Activated CD4-positive, CD25-positive, alpha-beta regulatory T cell (primary cell): ENCODE results near the gene VPS37D.

ENCODE experiments used
- DNase-seq, 4 experiments: peaks; one replicate each; lab custom pipeline; 2025; lab: John Stamatoyannopoulos, UW

VPS37D gene

DNA sequence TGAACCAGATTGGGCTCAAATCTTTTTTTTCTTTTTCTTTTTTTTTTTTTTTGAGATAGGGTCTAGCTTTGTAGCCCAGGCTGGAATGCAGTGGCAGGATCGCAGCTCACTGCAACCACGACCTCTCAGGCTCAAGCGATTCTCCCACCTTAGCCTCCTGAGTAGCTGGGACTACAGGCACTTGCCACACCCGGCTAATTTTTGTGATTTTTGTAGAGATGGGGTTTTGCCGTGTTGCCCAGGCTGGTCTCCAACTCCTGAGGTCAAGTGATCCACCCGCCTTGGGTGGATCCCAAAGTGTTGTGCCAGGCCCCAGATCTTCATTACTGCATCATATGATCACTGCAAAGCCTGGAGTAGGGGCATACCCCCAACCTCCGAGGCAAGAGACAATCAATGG, 12.9 kb downstream of the VPS37D start:
- DNase-seq: no peak

DNA sequence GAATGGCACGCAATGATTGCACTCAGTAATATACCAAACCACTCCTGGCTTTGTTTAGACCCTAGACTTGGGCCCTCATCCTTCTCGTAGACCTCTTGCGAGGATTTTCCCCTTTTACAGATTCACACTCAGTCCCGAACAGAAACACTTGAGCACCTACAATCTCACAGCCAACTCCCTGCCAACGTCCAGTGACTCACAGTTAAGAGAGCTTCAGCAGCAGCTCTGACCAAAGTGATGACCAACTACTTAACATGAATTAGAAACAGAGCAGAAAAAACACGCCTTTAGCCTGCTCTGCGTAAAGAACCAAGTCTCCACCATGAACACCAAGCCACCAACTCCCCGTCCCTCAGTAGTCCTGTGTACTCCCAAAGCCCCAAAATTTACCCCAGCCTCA, 13.4 kb downstream of the VPS37D start:
- DNase-seq: no peak

DNA sequence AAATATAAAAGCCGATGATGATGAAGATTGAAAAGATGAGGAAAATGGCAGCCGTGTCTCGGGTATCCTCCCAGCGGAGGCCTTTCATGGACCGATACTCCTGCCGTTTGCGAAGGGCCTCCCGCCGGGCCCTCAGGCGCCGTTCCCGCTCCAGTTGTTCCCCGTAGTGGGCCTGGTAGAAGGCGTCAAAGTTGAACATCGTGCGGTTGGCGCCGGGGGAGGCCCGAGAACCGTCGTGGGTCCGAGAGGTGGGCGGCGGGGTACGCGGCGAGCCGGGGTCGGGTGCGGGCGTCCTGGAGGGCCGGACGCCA, 15.1 kb downstream of the VPS37D start:
- DNase-seq: no peak

DNA sequence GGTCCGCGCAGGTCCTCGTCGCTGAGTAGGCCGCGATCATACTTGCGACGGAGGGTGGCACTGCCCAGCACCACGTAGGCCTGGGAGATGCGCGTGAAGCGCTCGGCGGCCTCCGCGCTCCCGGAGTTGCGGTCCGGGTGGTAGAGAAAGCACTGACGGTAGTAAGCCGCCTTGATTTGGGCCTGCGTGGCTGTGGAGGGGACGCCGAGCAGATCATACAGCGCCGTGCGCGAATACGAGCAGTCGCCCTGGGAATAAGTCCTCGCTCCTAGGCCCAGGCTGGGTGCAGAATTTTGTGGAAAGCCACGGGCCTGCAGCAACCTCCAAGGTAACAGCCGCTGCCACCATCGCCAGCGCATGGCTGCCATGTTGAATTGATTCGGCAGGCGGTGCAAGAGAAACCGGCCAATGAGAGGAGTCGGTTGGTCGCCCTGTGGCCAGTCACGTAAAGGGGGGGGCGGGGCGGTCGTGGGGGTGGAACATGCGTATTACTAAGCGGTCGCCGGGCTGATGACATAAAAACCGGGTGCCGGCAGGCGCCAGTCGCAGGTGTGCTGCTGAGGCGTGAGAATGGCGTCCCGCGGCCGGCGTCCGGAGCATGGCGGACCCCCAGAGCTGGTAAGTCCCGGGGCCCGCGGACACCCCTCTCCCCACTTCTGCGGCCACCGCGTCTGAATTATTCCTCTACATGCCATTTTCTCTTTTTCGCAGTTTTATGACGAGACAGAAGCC, 15.6 kb downstream of the VPS37D start, which contains the start of the genes BUD23 and DNAJC30:
Gene BUD23 (plus strand): TSS at position 542 of the 732 bp plus-strand sequence. CDS start 29 bp downstream, at position 571.
Gene DNAJC30 (minus strand): TSS at position 398 of the 732 bp plus-strand sequence. CDS start 30 bp downstream, at position 368.
- DNase-seq: peak; percentile 96 to 98 (median 96)

DNA sequence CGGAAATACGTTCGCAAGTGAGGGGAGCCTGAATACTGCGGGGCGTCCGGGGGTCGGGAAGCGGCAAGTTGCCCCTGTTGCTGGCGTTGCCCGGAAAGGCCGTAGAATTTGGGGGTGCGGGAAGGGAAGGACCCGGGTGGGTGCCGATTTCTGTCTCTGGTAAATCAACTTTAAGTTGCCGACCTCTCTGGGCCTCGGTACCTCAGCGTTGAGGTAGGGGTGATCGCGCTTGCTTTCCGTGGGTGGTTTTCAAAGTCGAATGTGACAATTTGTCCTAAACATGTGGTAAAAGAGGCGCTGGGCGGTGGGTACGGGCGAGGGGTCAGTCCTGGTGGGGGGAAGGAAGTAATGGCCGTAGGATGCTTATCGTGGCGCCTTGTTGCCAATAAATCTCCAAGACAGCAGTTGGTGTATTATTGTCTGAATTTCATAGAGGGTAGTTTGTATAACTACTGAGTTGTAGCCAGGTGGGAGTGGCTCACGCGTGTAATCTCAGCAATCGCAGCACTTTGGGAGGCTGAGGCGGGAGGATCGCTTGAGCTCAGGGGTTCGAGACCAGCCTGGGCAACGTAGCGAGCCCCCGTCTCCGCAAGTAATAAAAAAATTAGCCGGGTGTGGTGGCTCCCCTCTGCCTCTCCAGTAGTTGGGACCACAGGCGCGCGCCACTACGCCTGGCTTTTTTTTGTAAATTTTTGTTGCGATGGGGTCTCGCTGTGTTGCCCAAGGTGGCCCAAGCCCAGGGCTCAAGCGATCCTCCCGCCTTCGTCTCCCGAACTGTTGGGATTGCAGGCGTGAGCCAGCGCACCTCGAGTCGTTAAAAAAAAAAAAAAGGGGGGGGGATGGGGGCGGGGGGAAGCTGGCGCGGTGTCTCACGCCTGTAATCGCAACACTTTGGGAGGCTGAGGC, 16.4 kb downstream of the VPS37D start:
- no peak for DNase-seq

DNA sequence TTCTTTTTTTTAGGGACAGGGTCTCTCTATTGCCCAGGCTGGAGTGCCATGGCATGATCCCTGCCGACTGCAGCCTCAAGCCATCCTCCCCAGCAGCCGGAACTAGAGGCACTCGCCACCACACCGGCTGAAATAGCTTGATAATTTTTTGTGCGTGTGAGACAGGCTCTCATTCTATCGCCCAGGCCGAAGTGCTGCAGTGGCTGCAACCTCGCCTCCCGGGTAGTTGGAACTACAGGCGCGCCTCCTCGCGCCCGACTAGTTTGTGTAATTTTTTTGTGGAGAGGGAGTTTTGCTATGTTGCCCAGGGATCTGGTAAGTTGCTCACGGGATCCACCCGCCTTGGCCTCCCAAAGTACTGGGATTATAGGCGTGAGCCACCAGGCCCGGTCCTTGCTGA, 17.7 kb downstream of the VPS37D start:
- no peak for DNase-seq

DNA sequence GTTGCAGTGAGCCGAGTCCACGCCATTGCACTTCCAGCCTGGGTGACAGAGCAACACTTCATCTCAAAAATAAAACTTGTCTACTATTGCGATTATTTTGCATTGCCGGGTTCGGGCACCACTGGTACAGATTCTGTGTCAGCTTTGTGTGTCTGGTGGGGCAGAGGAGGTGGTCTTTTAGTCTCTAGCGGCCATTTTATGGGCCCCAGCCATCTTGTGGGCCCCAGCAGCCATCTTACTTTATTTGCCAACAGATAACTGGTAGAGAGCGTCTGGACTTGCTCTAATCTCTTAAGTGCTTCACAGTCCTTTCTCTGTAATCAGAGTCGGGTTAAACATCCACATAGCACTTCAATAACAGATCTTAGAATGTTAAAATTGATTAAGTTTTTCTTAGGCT, 20.7 kb downstream of the VPS37D start:
- DNase-seq: no peak

DNA sequence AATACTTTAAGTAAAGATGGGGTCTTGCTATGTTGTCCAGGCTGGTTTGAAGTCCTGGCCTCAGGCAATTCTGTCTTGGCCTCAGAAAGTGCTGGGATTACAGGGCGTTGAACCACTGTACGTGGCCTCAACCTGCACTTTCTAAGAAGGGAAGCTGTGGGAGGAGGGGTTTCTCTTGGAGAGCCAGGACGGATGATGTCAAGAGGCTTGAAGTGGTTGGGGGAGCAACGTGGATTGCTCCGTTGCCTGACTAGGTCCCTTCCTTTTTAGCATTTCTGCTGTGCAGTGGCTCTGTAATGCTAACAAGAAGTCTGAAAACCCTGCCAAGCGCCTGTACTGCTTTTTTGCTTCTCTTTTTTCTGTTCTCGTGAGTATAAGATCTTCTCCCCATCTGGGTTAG, 23.0 kb downstream of the VPS37D start:
- no peak for DNase-seq

DNA sequence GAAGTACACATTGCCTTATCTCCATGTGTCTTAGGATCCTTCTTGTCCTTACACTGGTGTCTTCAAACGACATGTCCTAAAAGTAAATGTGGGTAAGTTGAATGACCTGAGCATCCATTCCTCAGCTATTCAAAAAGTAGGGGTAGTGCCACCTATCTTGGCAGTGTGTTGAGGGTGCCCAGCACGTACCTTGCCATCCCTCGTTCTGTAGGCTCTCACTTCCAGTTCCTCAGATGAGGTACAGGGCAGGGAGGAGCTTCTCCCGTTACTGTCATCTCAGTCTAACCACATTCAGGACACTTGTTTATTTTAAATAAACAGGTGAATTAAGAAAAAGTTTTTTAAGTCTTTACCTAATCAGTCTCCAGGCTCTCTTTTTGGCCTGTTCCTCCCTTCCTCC, 28.7 kb downstream of the VPS37D start:
- DNase-seq: no peak

DNA sequence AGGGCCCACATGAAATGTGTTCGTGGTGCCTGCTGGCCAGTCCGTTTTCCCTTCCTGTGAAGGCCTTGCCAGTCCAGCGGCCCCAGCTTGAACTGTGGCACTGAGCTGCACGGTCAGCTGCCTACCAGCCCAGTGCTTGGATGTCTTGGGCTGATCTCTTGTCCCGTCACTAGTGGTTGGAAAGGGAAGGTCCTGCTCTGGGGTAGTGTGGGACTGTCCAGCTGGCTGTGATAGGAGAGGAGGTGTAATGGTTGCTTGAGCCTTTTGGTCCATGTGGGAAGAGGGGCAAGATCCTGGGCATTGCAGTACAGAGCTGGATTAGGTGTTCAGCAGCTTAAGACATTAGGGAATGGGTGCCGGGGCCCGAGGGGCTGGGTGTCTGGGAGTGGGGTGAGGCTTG, 30.8 kb downstream of the VPS37D start:
- DNase-seq: no peak

DNA sequence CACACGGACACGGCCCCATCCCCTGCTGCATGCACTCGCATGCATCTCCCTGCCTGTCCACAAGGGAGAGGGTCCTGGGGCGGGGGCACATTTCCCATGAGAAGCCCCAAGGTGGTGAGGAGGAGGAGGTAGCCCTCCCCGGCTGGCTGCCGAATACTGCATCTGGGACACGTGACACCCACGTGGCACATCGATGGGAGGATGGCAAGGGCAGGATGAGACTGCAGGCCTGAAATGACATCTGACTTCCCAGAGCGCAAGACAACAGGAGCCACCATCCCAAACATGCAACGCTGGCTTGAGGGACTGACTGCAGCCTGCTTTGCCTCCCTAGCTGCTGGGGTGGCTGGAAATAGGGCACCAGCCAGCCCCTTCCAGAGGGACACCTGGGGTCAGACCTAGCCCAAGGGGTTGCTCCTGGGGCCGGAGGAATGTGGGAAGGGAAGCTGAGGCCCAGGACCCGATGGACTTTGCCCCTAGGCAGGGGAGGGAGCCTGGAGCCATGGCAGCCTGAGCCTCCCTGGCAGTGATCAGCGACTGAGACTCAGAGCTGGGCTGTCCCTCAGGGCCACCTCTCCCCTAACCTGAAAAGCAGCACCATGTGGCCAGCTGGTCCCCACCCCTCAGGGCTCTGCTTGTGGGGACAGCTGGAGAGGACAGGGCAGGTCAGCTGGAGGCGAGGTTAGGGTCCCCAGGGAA, 31.9 kb downstream of the VPS37D start:
- no peak for DNase-seq

DNA sequence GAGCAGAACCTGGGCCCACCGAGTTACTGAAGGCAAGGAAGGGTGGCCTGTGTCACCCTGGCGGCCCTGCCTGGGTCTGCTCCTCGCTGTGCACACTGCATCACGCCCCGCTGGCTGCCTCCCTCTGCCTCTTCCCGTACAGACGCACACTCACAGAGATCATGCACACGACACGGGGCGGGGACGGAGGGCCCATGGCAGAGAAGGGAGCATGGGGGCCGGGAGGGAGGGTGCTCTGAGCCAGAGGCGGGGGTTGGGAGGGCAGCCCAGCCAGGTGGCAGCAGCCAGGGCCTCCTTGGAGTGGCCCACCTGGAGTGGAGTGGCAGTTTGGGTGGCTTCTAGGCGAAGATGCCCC, 32.4 kb downstream of the VPS37D start:
- DNase-seq: no peak

DNA sequence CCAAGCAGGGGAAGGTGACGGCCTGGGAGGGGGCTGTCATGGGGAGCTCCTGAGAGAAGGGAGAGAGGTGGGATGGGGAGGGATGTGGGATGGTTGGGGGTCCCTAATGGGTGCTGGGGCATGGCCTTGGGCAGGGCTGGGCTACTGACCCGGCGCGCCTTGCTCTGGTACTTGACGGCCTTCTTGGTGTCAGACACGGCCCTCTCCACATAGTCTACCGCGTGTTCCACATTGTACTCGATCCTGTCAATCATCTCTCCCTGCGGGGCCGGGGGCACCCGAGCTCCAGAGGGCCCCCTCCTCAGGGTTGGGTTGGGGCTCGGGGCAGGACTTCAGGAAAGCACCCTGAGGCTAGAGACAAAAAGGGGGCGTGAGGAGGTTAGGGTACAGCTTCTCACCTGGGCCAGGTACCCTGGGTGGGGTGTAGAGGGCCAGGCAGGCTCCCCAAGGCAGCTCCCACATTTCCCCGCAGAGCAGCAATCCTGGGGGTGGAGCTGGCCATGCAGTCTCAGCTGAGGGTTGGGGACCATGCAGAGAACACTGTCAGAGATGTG, 33.0 kb downstream of the VPS37D start:
- DNase-seq: no peak

DNA sequence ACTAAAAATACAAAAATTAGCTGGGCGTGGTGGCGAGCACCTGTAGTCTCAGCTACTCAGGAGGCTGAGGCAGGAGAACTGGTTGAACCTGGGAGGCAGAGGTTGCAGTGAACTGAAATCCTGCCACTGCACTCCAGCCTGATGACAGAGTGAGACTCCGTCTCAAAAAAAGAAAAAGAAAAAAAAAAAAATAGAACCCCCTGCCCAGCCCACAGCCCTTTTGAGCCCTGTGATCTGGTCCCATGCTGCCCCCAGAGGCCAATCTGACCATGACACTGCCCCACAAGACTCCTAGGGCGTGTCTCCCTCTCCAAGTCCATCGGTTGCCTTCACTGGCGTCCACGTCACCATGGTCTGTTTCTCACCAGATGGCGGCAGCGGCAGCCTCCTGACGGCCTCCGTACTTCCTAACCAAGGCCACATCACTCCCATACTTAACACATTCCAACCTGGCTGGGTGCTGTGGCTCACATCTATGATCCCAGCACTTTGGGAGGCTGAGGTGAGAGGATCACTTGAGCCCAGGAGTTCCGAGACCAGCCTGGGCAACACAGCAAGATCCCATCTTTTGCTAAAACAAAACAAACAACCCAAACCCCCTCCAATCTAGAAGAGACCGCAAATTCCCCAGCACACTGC, 33.8 kb downstream of the VPS37D start:
- DNase-seq: peak in 1 of 4 experiments; percentile 10

DNA sequence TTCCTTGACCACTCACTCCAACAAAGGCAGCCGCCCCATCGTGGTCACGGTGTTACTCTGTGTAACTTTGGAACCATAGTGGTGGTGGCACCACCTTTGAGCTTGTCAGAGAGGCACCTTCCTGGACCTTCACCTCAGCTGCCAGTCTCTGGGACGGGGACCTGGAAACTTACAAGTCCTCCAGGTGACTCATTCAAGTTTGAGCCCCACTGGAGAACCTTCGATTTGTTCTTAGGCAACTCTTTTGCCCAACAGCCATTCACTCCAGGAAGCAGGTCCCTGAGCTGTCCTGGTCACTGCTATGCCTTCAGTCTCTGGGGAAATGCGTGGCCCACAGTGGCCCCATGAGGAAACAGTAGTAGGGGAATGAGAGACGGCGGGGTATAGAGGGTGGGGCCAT, 34.6 kb downstream of the VPS37D start:
- DNase-seq: no peak

DNA sequence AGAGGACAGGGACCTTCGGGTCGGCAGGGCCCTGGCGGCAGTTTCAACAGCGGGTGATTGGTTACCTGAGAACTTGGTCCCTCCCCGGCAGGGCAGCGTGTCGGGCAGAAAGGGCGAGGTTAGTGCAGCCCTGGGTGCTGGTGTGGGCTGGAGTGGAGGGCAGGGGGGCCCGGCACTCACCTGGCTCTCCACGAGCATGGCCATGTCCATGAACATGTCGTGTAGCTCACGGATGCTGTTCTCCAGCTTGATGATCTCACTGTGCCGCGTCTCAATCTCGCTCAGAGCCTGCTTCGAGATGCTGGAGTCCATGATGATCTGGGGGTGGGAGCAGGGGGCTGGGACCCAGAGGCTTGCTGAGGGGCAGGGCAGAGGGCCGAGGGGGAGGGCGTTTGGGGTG, 35.0 kb downstream of the VPS37D start:
- DNase-seq: no peak

DNA sequence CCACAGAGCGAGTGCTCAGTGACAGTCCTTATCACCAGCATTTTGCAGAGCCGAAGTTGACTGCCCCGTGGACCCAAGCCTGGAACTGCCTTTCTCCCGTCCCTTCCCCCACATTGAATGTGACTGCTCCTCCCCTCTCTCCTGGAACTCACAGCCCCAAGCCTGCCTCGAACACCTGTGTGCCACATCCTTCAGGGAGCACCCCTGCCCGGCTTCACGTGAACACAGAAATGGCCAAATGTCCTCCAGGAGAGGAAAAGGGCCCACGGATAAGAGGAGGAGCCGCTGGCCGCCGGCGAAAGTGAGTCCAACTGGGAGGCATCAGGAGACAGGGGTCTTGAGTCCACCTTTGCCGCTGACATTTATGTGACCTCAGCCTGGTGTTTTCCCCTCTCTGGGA, 35.6 kb downstream of the VPS37D start:
- no peak for DNase-seq

DNA sequence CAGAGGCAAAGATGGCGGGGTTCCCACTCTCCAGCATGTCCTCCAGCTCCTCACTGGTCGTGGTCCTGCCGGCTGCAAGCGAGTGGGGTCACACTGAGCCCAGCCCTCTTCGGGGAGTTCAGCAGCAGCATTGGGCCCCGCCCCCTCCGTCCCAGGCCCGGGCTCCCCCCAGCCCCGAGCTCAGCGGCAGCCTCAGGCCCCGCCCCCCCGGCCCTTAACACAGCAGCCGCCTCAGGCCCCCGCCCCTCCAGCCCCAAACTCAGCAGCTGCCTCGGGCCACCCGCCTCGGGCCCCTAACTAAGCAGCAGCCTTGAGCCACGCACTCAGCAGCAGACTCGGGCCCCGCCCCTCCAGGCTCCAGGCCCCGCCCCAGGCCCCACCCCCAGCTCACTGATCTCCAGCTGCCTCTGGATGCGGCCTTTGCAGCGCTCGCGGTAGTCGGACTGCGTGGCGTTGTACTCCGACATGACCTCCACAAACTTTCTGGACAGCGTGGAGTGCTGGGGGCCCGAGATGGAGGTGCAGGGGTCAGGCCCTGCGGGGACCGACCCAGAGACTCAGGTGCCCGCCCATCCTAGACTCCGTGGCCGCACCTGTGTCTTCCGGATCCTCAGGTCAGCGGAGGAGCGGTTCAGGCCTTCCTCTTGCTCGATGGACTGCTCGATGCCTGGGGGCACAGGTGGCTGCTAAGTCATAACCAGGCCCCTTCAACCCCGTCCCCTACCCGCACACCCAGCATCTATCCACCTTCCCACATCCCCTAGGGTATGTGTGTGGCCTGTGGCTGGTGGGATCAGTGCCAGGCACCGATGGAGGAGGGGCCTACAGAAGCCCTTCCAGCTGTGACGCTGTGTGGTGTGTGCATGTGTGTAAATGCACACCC, 36.4 kb downstream of the VPS37D start:
- DNase-seq: peak in 2 of 4 experiments; percentile 10 to 24

DNA sequence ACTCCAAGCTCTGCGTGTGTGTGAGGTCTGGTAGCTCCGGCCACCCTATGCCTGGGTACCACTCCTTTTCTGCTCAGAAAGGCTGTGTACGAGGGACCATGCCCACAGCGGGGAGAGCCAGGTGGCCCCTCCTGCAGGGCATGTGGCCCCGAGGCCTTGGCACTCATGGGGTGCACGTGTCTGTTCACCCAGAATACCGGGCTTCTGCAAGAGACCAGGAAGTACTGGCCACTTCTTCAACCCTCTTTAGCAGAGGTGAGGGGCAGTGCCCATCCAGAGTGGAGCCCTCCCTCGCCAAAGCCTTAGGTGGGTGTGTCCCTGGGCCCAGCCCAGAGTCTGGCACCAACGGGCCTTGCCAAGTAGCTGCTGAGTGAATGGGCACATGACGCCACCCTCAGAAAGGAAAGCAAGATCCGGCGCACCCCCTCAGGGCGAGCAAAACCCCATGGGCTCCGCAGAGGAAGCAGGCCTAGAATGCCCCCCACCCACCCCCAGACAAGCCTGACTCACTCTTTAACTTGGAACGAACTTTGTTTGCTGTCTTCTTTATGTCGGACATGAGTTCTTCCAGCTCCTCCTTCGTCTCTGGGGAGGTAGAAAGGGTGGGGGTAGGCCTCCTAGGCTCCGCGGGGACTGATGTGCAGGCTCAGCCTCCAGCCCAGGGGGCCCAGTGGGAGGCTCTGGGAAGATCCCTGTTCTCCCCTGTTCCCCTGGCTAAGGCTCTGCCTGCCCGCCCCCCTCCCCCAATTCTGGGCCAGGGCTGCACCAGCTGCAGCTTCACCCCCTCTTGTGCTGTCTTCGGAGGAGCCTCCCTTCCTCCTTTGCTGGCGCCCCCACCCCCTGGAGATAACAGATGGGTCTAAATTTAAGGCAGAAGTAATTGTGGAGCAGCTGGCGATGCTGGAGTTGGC, 37.3 kb downstream of the VPS37D start:
- no peak for DNase-seq

DNA sequence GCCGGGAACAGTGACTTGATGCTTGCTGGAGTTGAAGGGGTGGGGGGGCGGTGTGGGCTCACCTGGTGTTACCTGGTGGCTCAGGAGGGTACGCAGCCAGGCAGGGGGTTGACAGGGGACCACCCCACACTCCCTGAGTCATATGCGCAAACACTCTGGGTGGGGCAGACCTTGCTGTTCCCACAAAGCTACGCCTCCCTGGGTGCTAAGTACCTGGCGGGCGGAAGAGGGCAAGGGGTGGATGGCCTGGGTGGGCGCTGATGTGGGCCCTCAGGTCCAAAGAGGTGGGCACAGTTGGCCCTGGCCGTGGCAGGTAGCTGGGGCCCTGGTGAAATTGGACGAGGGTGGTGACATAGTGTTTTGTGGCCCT, 37.9 kb downstream of the VPS37D start:
- DNase-seq: no peak
